ENCODE measurements around the gene WDR35.

GRCh38 chr2:20034218-20034617 is 44.3 kb upstream of the WDR35 start:
- TF ChIP-seq CTCF (IDR thresholded peaks at IDR 0.05), result no peak
- no peak for TF ChIP-seq POLR2A (IDR thresholded peaks at IDR 0.05)

All from breast epithelium (tissue), 3 donors.